ENCODE measurements around the gene MEGF6. TPM values are rescaled to one million over a fixed set of nuclear protein-coding genes. Genes with fewer than 3 reads are reported as not detected.

The MEGF6 gene
- total RNA-seq, 8 experiments from 2014 or later, result 0.40 to 14.0 (median 2.0) TPM

DNA sequence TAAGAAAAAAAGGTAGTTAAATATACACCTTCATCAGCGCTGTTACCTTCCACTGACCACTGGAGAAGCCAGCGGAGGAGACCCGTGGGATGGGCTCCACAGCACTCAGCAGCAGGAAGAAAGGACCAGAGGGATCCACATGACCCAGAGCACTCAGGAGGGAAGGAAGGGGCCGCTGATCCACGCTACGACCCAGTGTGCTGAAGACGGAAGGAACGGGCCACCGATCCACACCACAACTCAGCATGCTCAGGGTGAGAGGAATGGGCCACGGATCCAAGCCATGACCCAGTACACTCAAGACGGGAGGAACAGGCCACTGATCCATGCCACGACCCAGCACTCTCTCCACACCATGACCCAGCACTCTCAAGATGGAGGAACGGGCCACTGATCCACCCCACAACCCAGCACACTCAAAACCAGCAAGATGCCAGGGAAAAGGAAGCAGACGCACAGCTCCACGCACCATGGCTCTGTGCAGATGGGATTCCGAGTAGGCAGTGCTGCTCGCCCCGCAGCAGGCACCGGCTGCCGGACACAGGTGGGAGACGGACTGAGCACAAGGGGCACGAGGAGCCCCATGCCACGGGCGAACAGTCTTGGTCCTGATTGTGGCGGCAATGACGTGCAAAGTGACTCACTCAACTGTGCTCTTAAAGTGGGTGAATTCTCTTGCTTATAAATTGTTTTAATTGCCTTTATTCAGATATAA is 29.9 kb upstream of the MEGF6 start:
- in situ Hi-C loops (cut with MboI; ENCODE audit: low pct_unique_long_range_greater_than_20kb in 2 of 9, low sequenced_read_pairs in 9 of 9, unreplicated experiment in 9 of 9), result no loop called here
- no peak overlapping the region for H3K4me3 ChIP-seq
- peak in 1 of 8 experiments; percentile 15 for ATAC-seq (replicated peaks in 6 of 8)
- no peak overlapping the region for H3K27ac ChIP-seq
- WGBS, 10 experiments, result 88 to 100% (median 93%) methylated on average over 1 to 24 of the region's 26 CpGs; no CpG with 5 or more reads in 3 of the 10 experiments
- no peaks in the 10 kb centered on the region for H3K4me1 ChIP-seq (replicated peaks in 1 of 2)

DNA sequence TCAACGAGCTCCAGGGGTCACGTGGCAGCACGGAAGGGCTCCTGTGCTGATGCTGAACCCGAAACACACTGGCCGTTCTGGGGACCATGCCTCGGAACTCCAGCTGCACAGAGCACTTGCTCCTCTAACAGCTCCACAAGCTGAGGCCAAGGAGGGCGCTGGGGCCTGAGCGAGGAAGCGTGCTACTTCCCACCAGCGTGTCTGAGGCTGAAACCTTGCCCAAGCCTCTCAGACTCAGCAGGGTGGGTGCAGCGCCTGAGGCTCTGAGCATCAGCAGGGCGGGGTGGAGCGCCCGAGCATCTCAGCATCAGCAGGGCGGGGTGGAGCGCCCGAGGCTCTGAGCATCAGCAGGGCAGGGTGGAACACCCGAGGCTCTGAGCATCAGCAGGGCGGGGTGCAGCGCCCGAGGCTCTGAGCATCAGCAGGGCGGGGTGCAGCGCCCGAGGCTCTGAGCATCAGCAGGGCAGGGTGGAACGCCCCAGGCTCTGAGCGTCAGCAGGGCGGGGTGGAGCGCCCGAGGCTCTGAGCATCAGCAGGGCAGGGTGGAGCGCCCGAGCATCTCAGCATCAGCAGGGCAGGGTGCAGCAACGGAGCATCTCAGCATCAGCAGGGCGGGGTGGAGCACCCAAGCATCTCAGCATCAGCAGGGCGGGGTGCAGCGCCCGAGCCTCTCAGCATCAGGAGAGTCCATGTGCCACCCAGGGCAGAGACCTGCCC is 29.0 kb upstream of the MEGF6 start:
- Histone ChIP-seq H3K4me3 (no peak overlapping the region), H3K27ac (no peak overlapping the region), H3K4me1 (replicated peaks in 1 of 2) (no peaks in the 10 kb centered on the region)
- peak in 5 of 8 experiments; percentile 10 to 95 (median 62) for ATAC-seq (replicated peaks in 6 of 8)
- WGBS, 10 experiments, result 78 to 100% (median 85%) methylated on average over 1 to 13 of the region's 36 CpGs; no CpG with 5 or more reads in 4 of the 10 experiments
- in situ Hi-C loops (cut with MboI; ENCODE audit: low pct_unique_long_range_greater_than_20kb in 2 of 9, low sequenced_read_pairs in 9 of 9, unreplicated experiment in 9 of 9), result no loop called here

DNA sequence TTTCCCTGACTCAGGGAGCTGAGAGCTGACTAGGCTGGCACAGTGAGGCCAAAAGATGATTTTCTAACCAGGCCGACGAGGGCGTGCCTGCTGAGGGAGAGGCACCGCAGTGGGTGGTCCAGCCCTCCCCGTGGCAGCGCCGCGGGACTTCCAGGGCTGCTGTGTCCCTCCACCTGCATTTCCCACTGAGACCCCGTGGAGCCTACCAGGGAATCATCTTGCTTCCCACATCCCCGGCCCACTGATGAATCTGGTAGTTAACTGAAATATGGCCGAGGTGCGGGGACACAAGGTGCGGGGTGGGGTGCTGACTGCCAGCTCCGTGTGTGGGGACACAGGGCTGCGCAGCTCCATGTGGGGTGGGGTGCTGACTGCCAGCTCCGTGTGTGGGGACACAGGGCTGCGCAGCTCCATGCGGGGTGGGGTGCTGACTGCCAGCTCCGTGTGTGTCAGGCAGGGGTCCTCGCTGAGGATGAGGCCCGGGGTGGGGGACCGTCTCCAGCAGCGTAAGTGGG is 28.1 kb upstream of the MEGF6 start:
- Histone ChIP-seq H3K27ac (no peak overlapping the region), H3K4me3 (no peak overlapping the region), H3K4me1 (replicated peaks in 1 of 2) (no peaks in the 10 kb centered on the region)
- WGBS, 10 experiments, result 80 to 94% (median 87%) methylated on average over 1 to 13 of the region's 23 CpGs; no CpG with 5 or more reads in 6 of the 10 experiments
- in situ Hi-C loops (cut with MboI; ENCODE audit: low pct_unique_long_range_greater_than_20kb in 2 of 9, low sequenced_read_pairs in 9 of 9, unreplicated experiment in 9 of 9), result no loop called here
- peak in 3 of 8 experiments; percentile 21 to 31 (median 30) for ATAC-seq (replicated peaks in 6 of 8)

DNA sequence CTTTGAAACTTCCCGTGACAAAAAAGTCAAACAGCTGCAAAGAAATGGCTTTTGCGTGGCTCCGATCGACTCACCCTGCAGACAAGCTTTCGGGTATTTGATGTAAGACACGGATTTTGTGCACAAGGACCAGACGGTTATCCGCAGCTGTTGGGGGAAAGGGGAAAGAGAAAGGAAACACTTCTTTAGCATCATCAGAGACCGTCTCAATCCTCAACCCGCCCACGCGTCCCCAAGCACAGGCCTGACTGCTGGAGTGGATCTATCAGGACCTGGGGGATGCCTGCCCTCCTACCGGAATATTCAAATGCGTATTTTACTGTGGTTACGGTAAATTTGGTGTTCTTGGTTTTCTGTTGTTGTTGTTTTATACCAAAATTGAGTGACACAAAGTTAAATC is 27.4 kb upstream of the MEGF6 start:
- in situ Hi-C loops (cut with MboI; ENCODE audit: low pct_unique_long_range_greater_than_20kb in 2 of 9, low sequenced_read_pairs in 9 of 9, unreplicated experiment in 9 of 9), result no loop called here
- 80 to 97% (median 91%) methylated on average over 1 to 15 of the region's 15 CpGs; no CpG with 5 or more reads in 1 of the 10 experiments for WGBS, 10 experiments
- Histone ChIP-seq H3K27ac (no peak overlapping the region), H3K4me1 (replicated peaks in 1 of 2) (no peaks in the 10 kb centered on the region), H3K4me3 (no peak overlapping the region)
- ATAC-seq (replicated peaks in 6 of 8), result no peak

DNA sequence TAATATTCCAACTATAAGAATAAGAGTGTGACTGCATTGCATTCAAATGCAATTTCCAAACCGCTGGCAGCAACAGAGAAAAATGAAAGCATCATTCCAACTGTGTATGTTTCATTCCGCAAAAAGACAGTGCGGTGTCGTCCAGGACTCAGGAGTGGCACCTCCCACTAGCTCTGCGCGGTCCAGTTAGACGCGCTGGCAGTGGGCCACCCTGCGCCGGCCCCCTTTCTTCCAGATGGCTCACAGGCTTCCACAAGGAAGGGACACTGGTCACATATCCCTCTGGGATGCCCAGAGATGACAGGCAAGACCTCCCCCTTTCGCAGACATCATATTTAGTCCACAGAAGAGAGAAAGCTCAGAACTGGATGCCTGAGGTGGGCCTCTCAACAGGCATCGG is 26.7 kb upstream of the MEGF6 start:
- Histone ChIP-seq H3K4me3 (no peak overlapping the region), H3K27ac (no peak overlapping the region), H3K4me1 (replicated peaks in 1 of 2) (no peaks in the 10 kb centered on the region)
- WGBS, 10 experiments, result 31 to 100% (median 83%) methylated on average over 2 to 11 of the region's 12 CpGs; no CpG with 5 or more reads in 3 of the 10 experiments
- in situ Hi-C loops (cut with MboI; ENCODE audit: low pct_unique_long_range_greater_than_20kb in 2 of 9, low sequenced_read_pairs in 9 of 9, unreplicated experiment in 9 of 9), result no loop called here
- ATAC-seq (replicated peaks in 6 of 8), result no peak

DNA sequence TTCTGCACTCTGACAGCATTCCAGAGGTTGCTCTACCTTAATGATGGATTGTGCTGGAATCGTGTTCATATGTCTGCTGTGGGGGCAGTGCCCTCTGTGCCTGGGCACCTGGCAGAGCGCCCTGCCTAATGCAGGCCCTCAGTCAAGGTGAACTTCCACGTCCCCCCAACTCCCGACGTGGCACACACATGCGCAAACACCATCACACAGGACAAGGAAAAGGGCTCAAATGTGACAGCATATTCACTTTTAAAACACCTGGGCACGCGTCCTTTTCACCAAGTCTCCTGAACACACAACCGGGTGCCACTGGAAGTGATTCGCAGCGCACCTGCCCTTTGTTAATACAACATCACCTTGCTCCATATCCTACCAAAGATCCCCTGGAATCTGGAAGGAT is 25.2 kb upstream of the MEGF6 start:
- WGBS, 10 experiments, result 80 to 100% (median 94%) methylated on average over 1 to 10 of the region's 11 CpGs; no CpG with 5 or more reads in 5 of the 10 experiments
- no peak overlapping the region for H3K4me3 ChIP-seq
- ATAC-seq (replicated peaks in 6 of 8), result no peak
- H3K4me1 ChIP-seq (replicated peaks in 1 of 2), result peaks cover 2 to 8% of the 10 kb centered on the region in 2 donors
- no peak overlapping the region for H3K27ac ChIP-seq
- in situ Hi-C loops (cut with MboI; ENCODE audit: low pct_unique_long_range_greater_than_20kb in 2 of 9, low sequenced_read_pairs in 9 of 9, unreplicated experiment in 9 of 9), result no loop called here

DNA sequence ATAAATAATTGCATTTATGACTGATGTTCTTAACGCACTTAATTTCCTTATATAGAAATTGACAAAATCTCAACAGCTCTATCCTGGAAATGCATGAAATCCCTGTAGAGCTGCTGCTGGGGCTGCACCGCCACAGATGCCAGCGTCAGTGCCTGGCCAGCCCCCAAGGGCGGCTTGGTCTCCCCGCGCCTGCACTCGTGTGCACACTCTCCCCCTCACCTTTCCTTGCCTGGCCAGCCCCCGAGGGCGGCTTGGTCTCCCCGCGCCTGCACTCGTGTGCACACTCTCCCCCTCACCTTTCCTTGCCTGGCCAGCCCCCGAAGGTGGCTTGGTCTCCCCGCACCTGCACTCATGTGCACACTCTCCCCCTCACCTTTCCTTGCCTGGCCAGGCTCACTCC is 24.8 kb upstream of the MEGF6 start:
- H3K4me1 ChIP-seq (replicated peaks in 1 of 2), result peaks cover 6 to 12% of the 10 kb centered on the region in 2 donors
- in situ Hi-C loops (cut with MboI; ENCODE audit: low pct_unique_long_range_greater_than_20kb in 2 of 9, low sequenced_read_pairs in 9 of 9, unreplicated experiment in 9 of 9), result no loop called here
- no peak overlapping the region for H3K4me3 ChIP-seq
- WGBS, 10 experiments, result 80 to 100% (median 96%) methylated on average over 1 to 7 of the region's 14 CpGs; no CpG with 5 or more reads in 3 of the 10 experiments
- no peak for ATAC-seq (replicated peaks in 6 of 8)
- no peak overlapping the region for H3K27ac ChIP-seq

DNA sequence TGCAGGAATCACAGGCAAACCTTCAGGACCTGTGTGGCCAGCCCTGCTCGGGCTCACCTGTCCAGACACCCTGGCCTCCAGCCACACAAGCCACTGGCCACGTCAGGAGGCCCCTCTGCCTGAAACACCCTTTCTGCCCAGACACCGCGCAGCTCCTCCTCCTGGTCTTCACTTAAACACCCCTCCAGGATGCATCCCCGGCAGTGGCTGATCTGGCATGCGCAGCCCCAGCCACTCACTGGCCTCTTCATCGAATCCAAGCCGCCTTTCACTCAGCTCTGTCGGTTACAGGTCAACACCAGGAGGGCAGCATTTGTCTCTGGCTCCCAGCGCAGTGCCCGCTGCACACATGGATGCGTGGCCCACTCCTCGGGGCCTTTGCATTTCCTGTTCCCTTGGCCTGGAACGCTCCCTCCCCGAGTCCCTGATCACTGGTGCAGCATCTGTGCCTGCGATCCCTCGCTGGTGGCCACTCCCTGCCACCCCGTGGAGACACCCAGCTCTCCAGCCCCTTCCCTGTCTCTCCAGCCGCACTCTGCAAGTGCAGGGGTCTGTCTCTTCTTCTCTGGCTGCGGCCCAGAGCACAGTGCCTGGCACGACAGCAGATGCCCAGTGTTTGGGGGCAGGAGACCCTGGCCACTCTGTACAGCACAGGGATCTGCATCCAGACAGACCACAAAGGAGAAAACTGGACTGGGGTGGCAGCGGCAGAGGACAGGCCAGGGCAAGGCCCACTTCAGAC is 22.9 kb upstream of the MEGF6 start:
- in situ Hi-C loops (cut with MboI; ENCODE audit: low pct_unique_long_range_greater_than_20kb in 2 of 9, low sequenced_read_pairs in 9 of 9, unreplicated experiment in 9 of 9), result no loop called here
- peaks cover 11 to 16% of the 10 kb centered on the region in 2 donors for H3K4me1 ChIP-seq (replicated peaks in 1 of 2)
- no peak for ATAC-seq (replicated peaks in 6 of 8)
- no peak overlapping the region for H3K27ac ChIP-seq
- 58 to 94% (median 80%) methylated on average over 2 to 11 of the region's 22 CpGs; no CpG with 5 or more reads in 3 of the 10 experiments for WGBS, 10 experiments
- H3K4me3 ChIP-seq, result no peak overlapping the region

DNA sequence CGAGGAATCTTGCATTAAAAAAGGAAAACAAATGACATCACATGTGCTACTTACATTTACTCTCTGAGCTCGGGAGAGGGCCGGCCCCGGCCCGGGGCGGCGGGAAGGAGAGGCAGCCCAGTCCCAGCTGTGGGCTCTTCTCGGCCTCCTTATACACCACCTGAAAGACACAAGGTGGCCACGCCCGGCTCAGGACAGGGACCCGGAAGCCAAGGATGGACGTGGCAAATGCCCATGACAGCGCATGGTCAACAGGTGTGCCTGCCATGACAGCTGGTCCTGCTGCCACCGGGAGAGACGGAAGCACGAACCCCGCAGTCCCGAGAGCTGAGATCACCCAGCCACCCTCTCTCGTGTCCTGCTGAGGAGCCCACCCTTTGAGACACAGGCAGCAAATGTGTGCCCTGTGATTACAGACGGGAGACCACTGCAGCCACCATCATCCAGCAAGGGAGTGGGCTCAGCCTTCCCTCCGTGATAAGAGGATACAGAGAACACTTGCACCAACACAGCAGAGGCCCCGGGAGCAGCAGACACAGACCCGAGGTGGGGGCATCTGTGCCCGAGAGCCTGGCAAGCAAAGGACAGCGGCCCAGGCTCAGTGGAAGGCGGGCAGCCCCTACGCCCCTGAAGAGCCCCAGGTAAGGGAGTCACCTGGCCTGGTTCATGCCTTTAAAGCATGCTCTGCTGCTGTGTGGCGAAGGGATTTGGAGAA is 22.2 kb upstream of the MEGF6 start:
- peaks cover 11 to 16% of the 10 kb centered on the region in 2 donors for H3K4me1 ChIP-seq (replicated peaks in 1 of 2)
- 43 to 100% (median 93%) methylated on average over 1 to 24 of the region's 28 CpGs; no CpG with 5 or more reads in 3 of the 10 experiments for WGBS, 10 experiments
- in situ Hi-C loops (cut with MboI; ENCODE audit: low pct_unique_long_range_greater_than_20kb in 2 of 9, low sequenced_read_pairs in 9 of 9, unreplicated experiment in 9 of 9), result no loop called here
- ATAC-seq (replicated peaks in 6 of 8), result no peak
- no peak overlapping the region for H3K4me3 ChIP-seq
- no peak overlapping the region for H3K27ac ChIP-seq

DNA sequence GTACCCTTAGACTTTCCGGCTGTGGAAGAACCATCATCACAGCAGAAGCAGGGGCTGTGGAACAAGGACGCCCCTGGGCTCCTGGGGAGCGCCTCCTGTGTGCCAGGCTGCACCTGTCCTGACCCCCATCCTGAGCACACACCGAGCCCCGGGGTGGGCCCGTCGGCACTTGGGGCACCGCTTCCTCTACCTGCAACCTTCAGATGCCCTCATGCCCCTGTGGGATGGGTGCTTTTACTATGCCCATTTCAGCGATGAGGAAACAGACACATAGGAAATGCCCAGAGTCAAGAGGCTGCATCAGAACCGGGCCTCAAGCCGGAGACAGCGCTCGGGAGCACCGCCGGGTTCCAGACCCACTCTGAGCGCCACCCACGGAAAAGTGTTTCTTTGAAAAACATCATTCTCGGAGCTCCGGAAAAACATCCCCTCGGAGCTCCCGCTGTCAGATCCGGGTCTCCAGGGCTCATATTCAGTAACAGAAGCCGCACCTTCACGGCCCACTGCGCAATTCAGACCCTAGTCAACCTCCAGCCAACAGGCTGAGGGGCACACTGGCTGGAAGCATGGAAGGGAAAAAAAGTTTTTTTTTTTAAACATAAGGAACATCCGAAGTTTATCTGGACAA is 21.5 kb upstream of the MEGF6 start:
- H3K4me3 ChIP-seq, result no peak overlapping the region
- H3K4me1 ChIP-seq (replicated peaks in 1 of 2), result peaks cover 11 to 16% of the 10 kb centered on the region in 2 donors
- ATAC-seq (replicated peaks in 6 of 8), result no peak
- in situ Hi-C loops (cut with MboI; ENCODE audit: low pct_unique_long_range_greater_than_20kb in 2 of 9, low sequenced_read_pairs in 9 of 9, unreplicated experiment in 9 of 9), result no loop called here
- 84 to 98% (median 94%) methylated on average over 3 to 20 of the region's 26 CpGs; no CpG with 5 or more reads in 2 of the 10 experiments for WGBS, 10 experiments
- no peak overlapping the region for H3K27ac ChIP-seq

DNA sequence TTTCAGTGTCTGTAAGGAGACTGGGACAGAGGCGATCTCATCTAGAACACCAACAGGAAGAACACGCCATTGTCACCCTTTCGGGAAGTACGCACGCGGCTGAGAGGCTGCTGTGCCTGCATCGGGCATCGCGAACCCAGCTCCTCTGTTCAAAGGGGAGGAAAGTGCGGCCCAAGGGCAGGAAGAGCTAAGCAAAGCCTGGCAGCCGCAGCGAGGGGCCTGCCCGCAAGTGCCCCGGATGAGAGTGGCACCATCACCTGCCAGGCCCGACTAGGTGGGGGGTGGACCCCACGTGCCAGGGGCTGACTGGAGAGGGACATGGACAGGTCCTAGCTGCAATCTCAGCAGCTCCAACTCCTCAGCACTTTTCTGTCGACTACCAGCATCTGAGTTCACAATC is 21.0 kb upstream of the MEGF6 start:
- 33 to 95% (median 78%) methylated on average over 1 to 9 of the region's 17 CpGs; no CpG with 5 or more reads in 2 of the 10 experiments for WGBS, 10 experiments
- peaks cover 11 to 16% of the 10 kb centered on the region in 2 donors for H3K4me1 ChIP-seq (replicated peaks in 1 of 2)
- H3K27ac ChIP-seq, result peak overlapping the region in 1 of 2 donors; percentile 27
- H3K4me3 ChIP-seq, result no peak overlapping the region
- in situ Hi-C loops (cut with MboI; ENCODE audit: low pct_unique_long_range_greater_than_20kb in 2 of 9, low sequenced_read_pairs in 9 of 9, unreplicated experiment in 9 of 9), result no loop called here
- ATAC-seq (replicated peaks in 6 of 8), result no peak

Data from motor neuron (in vitro differentiated cells).